Keratinocyte (primary cell): Measurements from ENCODE around the gene MME. TPM values are rescaled to one million over a fixed set of nuclear protein-coding genes. Genes with fewer than 3 reads are reported as not detected.

Experiments
- DNase-seq: peaks from one replicate; pipeline ENCODE4 v3.0.0-alpha.2; 2011; ENCODE audit warnings: low read depth, missing footprints, low spot score
- FAIRE-seq: peaks from 2 replicates; lab custom pipeline; 2011; peaks lifted over from hg19 to GRCh38; lab: Jason Lieb, UNC
- H2AFZ ChIP-seq: 2 replicates; pipeline ENCODE4 v1.6.0; 2012; ENCODE audit warnings: low read length, control low read depth, inconsistent platforms; ENCODE audit not compliant: control insufficient read depth
- H3K27ac ChIP-seq: 2 replicates; pipeline ENCODE4 v1.5.1; 2011; ENCODE audit warnings: low read length; ENCODE audit not compliant: control insufficient read depth, insufficient read depth
- H3K27me3 ChIP-seq: 3 replicates; pipeline ENCODE4 v1.6.0; 2011; ENCODE audit warnings: low read length; ENCODE audit not compliant: control insufficient read depth, insufficient read depth; ENCODE audit errors: extremely low read depth
- H3K36me3 ChIP-seq, 2 experiments: 2 replicates in 1 of 2; 3 replicates in 1 of 2; pipeline ENCODE4 v1.5.1; 2011; ENCODE audit warnings: low read length in 2 of 2, mild to moderate bottlenecking in 1 of 2; ENCODE audit not compliant: control insufficient read depth in 2 of 2, insufficient read depth in 2 of 2; ENCODE audit errors: extremely low read depth in 1 of 2
- H3K4me1 ChIP-seq: 3 replicates; pipeline ENCODE4 v1.5.1; 2011; ENCODE audit warnings: low read length; ENCODE audit not compliant: control insufficient read depth, insufficient read depth; ENCODE audit errors: extremely low read depth
- H3K4me2 ChIP-seq: 3 replicates; pipeline ENCODE4 v1.6.0; 2011; ENCODE audit warnings: low read depth, low read length; ENCODE audit not compliant: control insufficient read depth, insufficient read depth; ENCODE audit errors: extremely low read depth
- H3K4me3 ChIP-seq, 3 experiments: fragments of 200-600 bp in 1 of 3; sonication (generic) in 1 of 3; 2 replicates in 2 of 3; 3 replicates in 1 of 3; pipeline ENCODE4 v1.5.1; 2011 to 2016; ENCODE audit warnings: low read length in 3 of 3, mild to moderate bottlenecking in 3 of 3, control low read depth in 2 of 3, inconsistent platforms in 1 of 3, low read depth in 1 of 3, mixed read lengths in 1 of 3, mixed run types in 1 of 3, moderate library complexity in 1 of 3; ENCODE audit not compliant: control insufficient read depth in 2 of 3, insufficient read depth in 2 of 3; ENCODE audit errors: extremely low read depth in 1 of 3
- H3K79me2 ChIP-seq: 2 replicates; pipeline ENCODE4 v1.6.0; 2012; ENCODE audit warnings: low read length; ENCODE audit not compliant: control insufficient read depth, insufficient read depth
- H3K9ac ChIP-seq: 3 replicates; pipeline ENCODE4 v1.6.0; 2011; ENCODE audit warnings: low read length; ENCODE audit not compliant: control insufficient read depth, insufficient read depth; ENCODE audit errors: extremely low read depth
- H3K9me1 ChIP-seq: 3 replicates; pipeline ENCODE4 v1.6.0; 2011; ENCODE audit warnings: low read length; ENCODE audit not compliant: control insufficient read depth, insufficient read depth; ENCODE audit errors: extremely low read depth
- H3K9me3 ChIP-seq: 2 replicates; pipeline ENCODE4 v1.5.1; 2012; ENCODE audit warnings: low read depth, low read length; ENCODE audit not compliant: control insufficient read depth
- H4K20me1 ChIP-seq: 3 replicates; pipeline ENCODE4 v1.6.0; 2011; ENCODE audit warnings: low read length; ENCODE audit not compliant: control insufficient read depth, insufficient read depth; ENCODE audit errors: extremely low read depth
- EZH2 ChIP-seq: IDR thresholded peaks from one replicate; pipeline ENCODE4 v1.6.1; 2012; ENCODE audit warnings: inconsistent platforms, mild to moderate bottlenecking, low read length, moderate library complexity
- dilution Hi-C: fragments of 300-500 bp; cut with MboI; formaldehyde crosslinking; loops from one replicate; pipeline ENCODE4 v1.7.0; 2020; ENCODE audit warnings: low sequenced_read_pairs; ENCODE audit not compliant: extremely low pct_ligation_motif_present
- polyA plus RNA-seq, 5 experiments: library from polyadenylated mRNA; depleted of rRNA in 3 of 5; stranded (reverse) in 3 of 5; stranded (forward) in 1 of 5; unstranded in 1 of 5; fragments of >200 nt; gene quantifications; 1 replicate in 1 of 5; 2 replicates in 3 of 5; 3 replicates in 1 of 5; pipeline versions ENCODE4 v1.2.1 to v1.2.3, GENCODE V29; 2011 to 2012; ENCODE audit warnings: missing spikeins in 2 of 5, low read depth in 1 of 5, low replicate concordance in 1 of 5
- TF ChIP-seq, protein P1 (sequence below), 3 experiments: IDR thresholded peaks in 1 of 3; conservative IDR thresholded peaks in 1 of 3; optimal IDR thresholded peaks in 1 of 3; 2 replicates in 2 of 3; 3 replicates in 1 of 3; pipeline versions ENCODE3 to v1.5.1; 2011; ENCODE audit warnings: low read length in 3 of 3, mild to moderate bottlenecking in 3 of 3, moderate library complexity in 2 of 3, control low read depth in 1 of 3, inconsistent platforms in 1 of 3; ENCODE audit not compliant: insufficient read depth in 2 of 3; ENCODE audit errors: extremely low read depth in 1 of 3

Gene MME
- polyA plus RNA-seq, 1 donor (not counting 4 experiments of a cell fraction or from before 2014, with no cell fraction given), result 2.0 TPM

- no peak for FAIRE-seq
Measured at GRCh38 chr3:155138677-155139076, 58.6 kb downstream of the MME start.

GRCh38 chr3:155147588-155147987, 67.5 kb downstream of the MME start:
- H3K4me2 ChIP-seq, result no peak overlapping the region
- no peaks in the 10 kb centered on the region for H3K9me1 ChIP-seq
- H2AFZ ChIP-seq, result no peak overlapping the region
- H3K79me2 ChIP-seq, result no peaks in the 10 kb centered on the region
- FAIRE-seq (no peak), DNase-seq (no peak)
- no peaks in the 10 kb centered on the region for H3K36me3 ChIP-seq
- H3K9ac ChIP-seq, result no peak overlapping the region
- H3K4me1 ChIP-seq, result no peaks in the 10 kb centered on the region
- H3K27ac ChIP-seq, result no peak overlapping the region
- H3K4me3 ChIP-seq, result no peak overlapping the region
- TF ChIP-seq EZH2, result no peak
- TF ChIP-seq, protein P1, sequence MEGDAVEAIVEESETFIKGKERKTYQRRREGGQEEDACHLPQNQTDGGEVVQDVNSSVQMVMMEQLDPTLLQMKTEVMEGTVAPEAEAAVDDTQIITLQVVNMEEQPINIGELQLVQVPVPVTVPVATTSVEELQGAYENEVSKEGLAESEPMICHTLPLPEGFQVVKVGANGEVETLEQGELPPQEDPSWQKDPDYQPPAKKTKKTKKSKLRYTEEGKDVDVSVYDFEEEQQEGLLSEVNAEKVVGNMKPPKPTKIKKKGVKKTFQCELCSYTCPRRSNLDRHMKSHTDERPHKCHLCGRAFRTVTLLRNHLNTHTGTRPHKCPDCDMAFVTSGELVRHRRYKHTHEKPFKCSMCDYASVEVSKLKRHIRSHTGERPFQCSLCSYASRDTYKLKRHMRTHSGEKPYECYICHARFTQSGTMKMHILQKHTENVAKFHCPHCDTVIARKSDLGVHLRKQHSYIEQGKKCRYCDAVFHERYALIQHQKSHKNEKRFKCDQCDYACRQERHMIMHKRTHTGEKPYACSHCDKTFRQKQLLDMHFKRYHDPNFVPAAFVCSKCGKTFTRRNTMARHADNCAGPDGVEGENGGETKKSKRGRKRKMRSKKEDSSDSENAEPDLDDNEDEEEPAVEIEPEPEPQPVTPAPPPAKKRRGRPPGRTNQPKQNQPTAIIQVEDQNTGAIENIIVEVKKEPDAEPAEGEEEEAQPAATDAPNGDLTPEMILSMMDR (optimal IDR thresholded peaks at IDR 0.05 in 1 of 3, IDR thresholded peaks at IDR 0.05 in 1 of 3, conservative IDR thresholded peaks at IDR 0.05 in 1 of 3; ENCODE audit: extremely low read depth in 1 of 3, insufficient read depth in 2 of 3, low read length in 3 of 3), result no peak
- H3K27me3 ChIP-seq, result no peaks in the 10 kb centered on the region
- dilution Hi-C loops, result no loop called here
- H4K20me1 ChIP-seq, result no peaks in the 10 kb centered on the region
- H3K9me3 ChIP-seq, result no peaks in the 10 kb centered on the region

More at GRCh38 chr3:155138677-155139076, 58.6 kb downstream of the MME start:
- Histone ChIP-seq H3K4me2 (no peak overlapping the region), H3K9me1 (no peaks in the 10 kb centered on the region), H3K4me1 (no peaks in the 10 kb centered on the region), H3K36me3 (no peaks in the 10 kb centered on the region), H3K9ac (no peak overlapping the region), H3K9me3 (no peaks in the 10 kb centered on the region), H3K79me2 (no peaks in the 10 kb centered on the region), H3K27ac (no peak overlapping the region), H4K20me1 (no peaks in the 10 kb centered on the region), H3K27me3 (no peaks in the 10 kb centered on the region), H3K4me3 (no peak overlapping the region), H2AFZ (no peak overlapping the region)
- TF ChIP-seq EZH2, result no peak
- TF ChIP-seq, protein P1 (optimal IDR thresholded peaks at IDR 0.05 in 1 of 3, IDR thresholded peaks at IDR 0.05 in 1 of 3, conservative IDR thresholded peaks at IDR 0.05 in 1 of 3; ENCODE audit: extremely low read depth in 1 of 3, insufficient read depth in 2 of 3, low read length in 3 of 3), result no peak
- dilution Hi-C loops, result no loop called here
- no peak for DNase-seq
